Smooth muscle cell (in vitro differentiated cells): ENCODE results near the gene SDE2. TPM values are rescaled to one million over a fixed set of nuclear protein-coding genes. Genes with fewer than 3 reads are reported as not detected.

Source experiments
- DNase-seq: peaks from one replicate; lab custom pipeline; 2025; ENCODE audit not compliant: unreplicated experiment; lab: John Stamatoyannopoulos, UW
- H2AFZ ChIP-seq: fragments of 200-600 bp; sonication (generic); 2 replicates; pipeline ENCODE4 v1.6.0; 2016; ENCODE audit warnings: antibody characterized with exemption, low read depth, mild to moderate bottlenecking
- H3F3A ChIP-seq: fragments of 200-600 bp; sonication (generic); 2 replicates; pipeline ENCODE4 v1.6.0; 2017; ENCODE audit warnings: antibody characterized with exemption, low read depth
- H3K27ac ChIP-seq: fragments of 200-600 bp; sonication (generic); 2 replicates; pipeline ENCODE4 v1.5.1; 2016; ENCODE audit warnings: low read depth, mild to moderate bottlenecking
- H3K27me3 ChIP-seq: fragments of 200-600 bp; sonication (generic); 2 replicates; pipeline ENCODE4 v1.6.1; 2016; ENCODE audit warnings: low read depth, mild to moderate bottlenecking
- H3K36me3 ChIP-seq: fragments of 200-600 bp; sonication (generic); 2 replicates; pipeline ENCODE4 v1.5.1; 2016; ENCODE audit warnings: low read depth
- H3K4me1 ChIP-seq: fragments of 200-600 bp; sonication (generic); 2 replicates; pipeline ENCODE4 v1.5.1; 2016; ENCODE audit warnings: low read depth
- H3K4me2 ChIP-seq: fragments of 200-600 bp; sonication (generic); 2 replicates; pipeline ENCODE4 v1.6.0; 2016; ENCODE audit warnings: mild to moderate bottlenecking
- H3K4me3 ChIP-seq: fragments of 200-600 bp; sonication (generic); 2 replicates; pipeline ENCODE4 v1.5.1; 2016; ENCODE audit warnings: mild to moderate bottlenecking
- H3K79me2 ChIP-seq: fragments of 200-600 bp; sonication (generic); 2 replicates; pipeline ENCODE4 v1.6.0; 2016; ENCODE audit warnings: low read depth, mild to moderate bottlenecking
- H3K9ac ChIP-seq: fragments of 200-600 bp; sonication (generic); 2 replicates; pipeline ENCODE4 v1.6.0; 2016; ENCODE audit warnings: low read depth
- H3K9me3 ChIP-seq: fragments of 200-600 bp; sonication (generic); replicated peaks from 2 replicates; pipeline ENCODE4 v1.5.1; 2016; ENCODE audit warnings: low read depth
- H4K20me1 ChIP-seq: fragments of 200-600 bp; sonication (generic); 2 replicates; pipeline ENCODE4 v1.6.0; 2016; ENCODE audit warnings: low read depth
- CTCF ChIP-seq: fragments of 200-600 bp; sonication (generic); IDR thresholded peaks from 2 replicates; pipeline ENCODE4 v1.5.1; 2017; ENCODE audit warnings: borderline replicate concordance, mild to moderate bottlenecking, antibody characterized with exemption; ENCODE audit not compliant: insufficient read depth, poor library complexity, severe bottlenecking
- WGBS: methylation state at CpG from one replicate; pipeline ENCODE4 v1.1.7; 2016; ENCODE audit warnings: low lambda C conversion rate; 5-methylcytosine and 5-hydroxymethylcytosine counted together
- polyA plus RNA-seq: library from polyadenylated mRNA; unstranded; fragments of >200 nt; fragmentation: Nextera tagmentation; extraction: Ambion mirVana; gene quantifications from 2 replicates; pipeline ENCODE4 v1.2.1, GENCODE V29; 2016
- total RNA-seq: library from RNA; depleted of rRNA; stranded (reverse); fragments of >200 nt; gene quantifications from 2 replicates; pipeline ENCODE4 v1.2.3, GENCODE V29; 2014

SDE2 gene
- total and polyA plus RNA-seq, 2 experiments from 2014 or later: 20.2 to 30.5 TPM

- 41% methylated on average over 6 of the region's 6 CpGs for whole genome bisulfite sequencing
- Histone ChIP-seq H3K4me2 (no peak overlapping the region), H3K79me2 (no peaks in the 10 kb centered on the region), H4K20me1 (no peaks in the 10 kb centered on the region), H3K9ac (no peak overlapping the region), H2AFZ (no peak overlapping the region), H3K9me3 (no peaks in the 10 kb centered on the region), H3K36me3 (no peaks in the 10 kb centered on the region), H3K27me3 (peaks cover 24% of the 10 kb centered on the region), H3K4me3 (no peak overlapping the region), H3F3A (no peaks in the 10 kb centered on the region), H3K4me1 (peaks cover 8% of the 10 kb centered on the region), H3K27ac (no peak overlapping the region)
- DNase-seq: no peak
- TF ChIP-seq CTCF: no peak
Measured at GRCh38 chr1:225949041-225949440, 50.1 kb downstream of the SDE2 start.

GRCh38 chr1:225946803-225947202, 52.3 kb downstream of the SDE2 start:
- Histone ChIP-seq H3K27ac (no peak overlapping the region), H2AFZ (no peak overlapping the region), H3K79me2 (no peaks in the 10 kb centered on the region), H3K4me2 (no peak overlapping the region), H3K27me3 (peaks cover 23% of the 10 kb centered on the region), H4K20me1 (no peaks in the 10 kb centered on the region), H3K4me1 (peaks cover 8% of the 10 kb centered on the region), H3F3A (no peaks in the 10 kb centered on the region), H3K4me3 (no peak overlapping the region), H3K36me3 (no peaks in the 10 kb centered on the region), H3K9ac (no peak overlapping the region), H3K9me3 (no peaks in the 10 kb centered on the region)
- WGBS: 94% methylated on average over 5 of the region's 5 CpGs
- TF ChIP-seq CTCF: no peak
- no peak for DNase-seq

- Histone ChIP-seq H3K4me3 (no peak overlapping the region), H3K4me1 (peaks cover 8% of the 10 kb centered on the region), H3K79me2 (no peaks in the 10 kb centered on the region), H3K9me3 (no peaks in the 10 kb centered on the region), H3K36me3 (no peaks in the 10 kb centered on the region), H2AFZ (no peak overlapping the region), H3K9ac (no peak overlapping the region), H4K20me1 (no peaks in the 10 kb centered on the region), H3K27me3 (peaks cover 21% of the 10 kb centered on the region), H3K27ac (no peak overlapping the region), H3K4me2 (no peak overlapping the region), H3F3A (no peaks in the 10 kb centered on the region)
- no peak for TF ChIP-seq CTCF
- WGBS: 51% methylated on average over 4 of the region's 4 CpGs
- DNase-seq: no peak
Measured at GRCh38 chr1:225946082-225946620, 53.0 kb downstream of the SDE2 start.

GRCh38 chr1:225945564-225945963, 53.6 kb downstream of the SDE2 start:
- H3K79me2 ChIP-seq: no peaks in the 10 kb centered on the region
- no peak for TF ChIP-seq CTCF
- no peak overlapping the region for H3K4me2 ChIP-seq
- H3K4me1 ChIP-seq: peaks cover 8% of the 10 kb centered on the region
- no peaks in the 10 kb centered on the region for H3K9me3 ChIP-seq
- H3K9ac ChIP-seq: no peak overlapping the region
- no peaks in the 10 kb centered on the region for H3K36me3 ChIP-seq
- H4K20me1 ChIP-seq: no peaks in the 10 kb centered on the region
- no peak overlapping the region for H3K27ac ChIP-seq
- H3K27me3 ChIP-seq: peaks cover 21% of the 10 kb centered on the region
- WGBS: 48% methylated on average over 4 of the region's 4 CpGs
- DNase-seq: no peak
- no peak overlapping the region for H3K4me3 ChIP-seq
- no peaks in the 10 kb centered on the region for H3F3A ChIP-seq
- H2AFZ ChIP-seq: no peak overlapping the region
